Immature natural killer cell (primary cell): ENCODE data around the gene BRD3. TPM values are rescaled to one million over a fixed set of nuclear protein-coding genes. Genes with fewer than 3 reads are reported as not detected.

Experiments
- DNase-seq, 3 donors: peaks; one replicate each; pipeline ENCODE4 v3.0.0; 2022; ENCODE audit warnings: mixed read lengths in 1 of 3
- H3K27ac Mint-ChIP-seq, 6 donors: one replicate each; pipeline ENCODE4 v1.8.0; 2020; ENCODE audit warnings: mixed read lengths in 6 of 6, mild to moderate bottlenecking in 5 of 6, inconsistent platforms in 4 of 6, moderate library complexity in 3 of 6
- H3K27me3 Mint-ChIP-seq, 3 donors: one replicate each; pipeline ENCODE4 v1.8.0; 2020 to 2021; ENCODE audit warnings: low read depth in 3 of 3, mild to moderate bottlenecking in 3 of 3, mixed read lengths in 3 of 3, moderate library complexity in 3 of 3, inconsistent platforms in 1 of 3
- H3K36me3 Mint-ChIP-seq, 3 donors: one replicate each; pipeline ENCODE4 v1.8.0; 2020; ENCODE audit warnings: mixed read lengths in 3 of 3, inconsistent platforms in 2 of 3, mild to moderate bottlenecking in 2 of 3
- H3K4me1 Mint-ChIP-seq, 2 donors: one replicate each; pipeline ENCODE4 v1.8.0; 2020; ENCODE audit warnings: inconsistent platforms in 2 of 2, mild to moderate bottlenecking in 2 of 2, mixed read lengths in 2 of 2, moderate library complexity in 1 of 2
- H3K4me3 Mint-ChIP-seq, 5 donors: one replicate each; pipeline ENCODE4 v1.8.0; 2020; ENCODE audit warnings: mild to moderate bottlenecking in 5 of 5, mixed read lengths in 5 of 5, inconsistent platforms in 3 of 5, moderate library complexity in 3 of 5
- H3K9me3 Mint-ChIP-seq, 6 donors: one replicate each; pipeline ENCODE4 v1.8.0; 2020; ENCODE audit warnings: mild to moderate bottlenecking in 6 of 6, mixed read lengths in 6 of 6, inconsistent platforms in 4 of 6, moderate library complexity in 3 of 6
- polyA plus RNA-seq, 3 donors: library from polyadenylated mRNA; unstranded; fragments of 300-500 nt; fragmentation: Illumina TruSeq; gene quantifications; one replicate each; pipeline ENCODE4 v1.2.3, GENCODE V29; 2021

The BRD3 gene
- polyA plus RNA-seq, 3 donors from 2014 or later: 24.2 to 43.4 (median 29.0) TPM

DNA sequence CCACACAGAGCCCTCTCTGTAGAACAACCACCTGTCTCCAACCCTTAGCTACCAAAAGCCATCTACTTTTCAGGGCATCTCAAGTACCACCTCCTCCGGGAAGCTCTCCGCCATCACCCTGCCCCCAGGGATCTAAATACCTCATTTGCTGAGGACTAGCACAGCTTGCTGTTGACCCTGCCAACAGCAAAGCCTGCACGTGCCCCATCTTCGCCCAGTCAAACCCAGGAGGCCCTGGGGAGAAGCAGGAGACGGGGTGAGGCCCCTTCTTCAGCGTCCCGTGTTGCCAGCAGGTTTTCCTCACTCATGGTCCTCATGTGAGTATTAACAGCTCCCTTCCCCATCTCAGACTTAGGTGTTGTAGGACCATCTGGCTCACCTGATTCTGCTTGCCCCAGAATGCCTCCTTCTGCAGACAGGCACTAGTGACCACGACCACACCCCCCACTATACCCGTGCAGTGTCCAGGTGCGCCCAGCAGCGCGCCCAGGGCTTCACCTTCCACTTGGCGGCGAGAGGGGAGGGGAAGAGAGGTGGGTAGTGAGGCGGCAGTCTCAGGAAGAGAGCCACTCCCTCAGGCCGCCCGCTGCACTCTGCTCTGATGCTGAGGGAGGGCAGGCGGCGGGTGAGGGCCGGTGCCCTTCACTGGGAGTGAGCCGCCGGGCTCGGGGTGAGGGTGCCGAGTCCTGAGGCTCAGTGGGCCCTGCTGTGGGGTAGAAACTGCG lies 86.8 kb downstream of the BRD3 start:
- Mint-ChIP-seq H3K9me3 (no peaks in the 10 kb centered on the region), H3K27ac (no peak overlapping the region), H3K4me1 (no peaks in the 10 kb centered on the region)

More for the DNA sequence above, 86.8 kb downstream of the BRD3 start:
- Mint-ChIP-seq H3K36me3 (no peaks in the 10 kb centered on the region), H3K4me3 (no peak overlapping the region), H3K27me3 (peaks cover 0 to 2% (median 1%) of the 10 kb centered on the region in 3 donors)
- DNase-seq: no peak

Other genes starting within 250 kb of the BRD3 start
- gene VAV2, start 75.7 kb downstream of the BRD3 start, polyA plus RNA-seq: under 1 TPM in 2 of 3 donors, not detected in 1; 0.12 to 0.28 TPM
- gene BRD3OS, start 42.5 kb downstream of the BRD3 start, polyA plus RNA-seq: 10 to 100 TPM; 13.7 to 14.9 (median 13.8) TPM
- gene WDR5, start 68.1 kb upstream of the BRD3 start, polyA plus RNA-seq: 10 to 100 TPM; 11.2 to 15.1 (median 14.7) TPM
- not detected for gene RNU6ATAC, start 96.5 kb upstream of the BRD3 start, polyA plus RNA-seq